Measurements from ENCODE around the gene ARL6IP4.

DNA sequence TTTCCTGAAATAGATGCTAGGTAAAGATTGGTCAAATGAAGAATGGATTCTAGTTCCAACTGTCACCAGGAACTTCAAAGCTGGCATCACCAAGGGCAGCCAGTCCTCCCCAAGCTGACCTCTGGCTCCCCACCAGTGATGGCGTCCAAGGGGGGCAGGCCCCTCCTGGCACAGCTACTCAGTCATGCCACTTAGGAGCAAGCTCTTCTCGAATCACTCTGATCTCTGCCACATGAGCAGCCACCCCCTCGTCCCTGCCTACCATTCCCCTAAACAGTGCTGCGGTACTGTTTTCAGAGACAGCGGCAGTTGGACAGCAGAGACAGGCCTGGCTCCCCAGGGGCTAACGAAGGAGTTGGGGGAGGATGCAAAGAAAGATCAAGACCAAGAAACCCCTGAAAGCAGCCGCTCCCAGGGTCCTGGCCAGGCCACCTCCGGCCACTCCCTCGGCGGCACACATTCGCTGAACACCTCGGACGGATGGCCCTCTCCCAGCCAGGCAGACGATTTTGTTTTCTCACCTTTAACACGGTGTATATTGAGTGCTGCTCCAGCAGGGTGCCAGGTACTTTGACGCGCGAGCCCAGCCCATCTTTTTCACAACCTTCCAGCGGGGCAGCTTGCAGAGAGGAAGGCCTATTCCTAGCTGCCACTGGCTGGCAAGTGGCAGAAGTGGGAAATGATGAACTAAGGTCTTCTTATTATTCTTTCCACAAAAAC is 47.4 kb downstream of the ARL6IP4 start:
- TF ChIP-seq RAD21 (IDR thresholded peaks at IDR 0.05; ENCODE audit: low read length): no peak
- TF ChIP-seq SMC3 (IDR thresholded peaks at IDR 0.05; ENCODE audit: low read depth, low read length): no peak
- no peak for TF ChIP-seq CHD1 (IDR thresholded peaks at IDR 0.05; ENCODE audit: low read depth, low read length)
- TF ChIP-seq, protein P1, sequence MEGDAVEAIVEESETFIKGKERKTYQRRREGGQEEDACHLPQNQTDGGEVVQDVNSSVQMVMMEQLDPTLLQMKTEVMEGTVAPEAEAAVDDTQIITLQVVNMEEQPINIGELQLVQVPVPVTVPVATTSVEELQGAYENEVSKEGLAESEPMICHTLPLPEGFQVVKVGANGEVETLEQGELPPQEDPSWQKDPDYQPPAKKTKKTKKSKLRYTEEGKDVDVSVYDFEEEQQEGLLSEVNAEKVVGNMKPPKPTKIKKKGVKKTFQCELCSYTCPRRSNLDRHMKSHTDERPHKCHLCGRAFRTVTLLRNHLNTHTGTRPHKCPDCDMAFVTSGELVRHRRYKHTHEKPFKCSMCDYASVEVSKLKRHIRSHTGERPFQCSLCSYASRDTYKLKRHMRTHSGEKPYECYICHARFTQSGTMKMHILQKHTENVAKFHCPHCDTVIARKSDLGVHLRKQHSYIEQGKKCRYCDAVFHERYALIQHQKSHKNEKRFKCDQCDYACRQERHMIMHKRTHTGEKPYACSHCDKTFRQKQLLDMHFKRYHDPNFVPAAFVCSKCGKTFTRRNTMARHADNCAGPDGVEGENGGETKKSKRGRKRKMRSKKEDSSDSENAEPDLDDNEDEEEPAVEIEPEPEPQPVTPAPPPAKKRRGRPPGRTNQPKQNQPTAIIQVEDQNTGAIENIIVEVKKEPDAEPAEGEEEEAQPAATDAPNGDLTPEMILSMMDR (conservative IDR thresholded peaks at IDR 0.05; ENCODE audit: low read depth, low read length): no peak
- TF ChIP-seq RFX5 (IDR thresholded peaks at IDR 0.05; ENCODE audit: low read depth, low read length): no peak
- TF ChIP-seq RCOR1 (IDR thresholded peaks at IDR 0.05; ENCODE audit: insufficient replicate concordance, low read length): no peak
- no peak for TF ChIP-seq MAFK (IDR thresholded peaks at IDR 0.05; ENCODE audit: low read depth, low read length)

Measured in IMR-90 (cell line).